ENCODE results near the gene NCKAP1.

DNA sequence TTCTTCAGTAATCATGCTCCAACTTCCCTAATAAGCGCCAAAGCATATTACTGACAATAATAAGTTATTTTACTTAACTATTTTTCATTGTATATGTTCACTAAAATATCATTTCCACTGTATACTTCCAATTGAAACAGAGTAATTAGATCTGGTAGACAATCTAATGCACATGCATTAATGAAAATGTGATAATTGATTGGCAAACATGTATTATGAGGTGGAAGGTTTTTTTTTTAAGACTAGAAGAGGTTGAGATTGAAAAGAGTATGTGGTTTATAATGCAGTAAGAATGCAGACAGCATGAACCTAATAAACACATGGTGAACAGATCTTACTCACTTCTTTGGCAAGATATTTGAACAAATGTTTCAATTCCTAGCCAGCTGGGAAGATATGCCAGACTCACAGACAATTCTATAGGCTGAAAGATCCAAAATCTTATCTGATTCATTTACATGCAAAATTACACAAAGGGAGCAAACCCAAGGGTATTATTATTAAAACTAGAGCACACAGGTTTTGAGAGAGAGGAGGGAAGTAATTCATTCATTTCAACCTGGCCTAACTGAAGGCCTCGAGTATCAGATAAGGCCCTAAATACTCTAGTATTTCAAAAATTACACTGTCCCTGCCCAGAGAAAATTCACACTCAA is 2.8 kb downstream of the NCKAP1 start:
- TF ChIP-seq FOXP2 (optimal IDR thresholded peaks at IDR 0.05; ENCODE audit: control extremely low read depth, extremely low read length, insufficient read depth), result no peak
- no peak for TF ChIP-seq EZH2 (IDR thresholded peaks at IDR 0.05)
- TF ChIP-seq POLR2AphosphoS5 (IDR thresholded peaks at IDR 0.05; ENCODE audit: borderline replicate concordance, low read depth, low read length), result no peak
